ENCODE data around the gene SNX32.

DNA sequence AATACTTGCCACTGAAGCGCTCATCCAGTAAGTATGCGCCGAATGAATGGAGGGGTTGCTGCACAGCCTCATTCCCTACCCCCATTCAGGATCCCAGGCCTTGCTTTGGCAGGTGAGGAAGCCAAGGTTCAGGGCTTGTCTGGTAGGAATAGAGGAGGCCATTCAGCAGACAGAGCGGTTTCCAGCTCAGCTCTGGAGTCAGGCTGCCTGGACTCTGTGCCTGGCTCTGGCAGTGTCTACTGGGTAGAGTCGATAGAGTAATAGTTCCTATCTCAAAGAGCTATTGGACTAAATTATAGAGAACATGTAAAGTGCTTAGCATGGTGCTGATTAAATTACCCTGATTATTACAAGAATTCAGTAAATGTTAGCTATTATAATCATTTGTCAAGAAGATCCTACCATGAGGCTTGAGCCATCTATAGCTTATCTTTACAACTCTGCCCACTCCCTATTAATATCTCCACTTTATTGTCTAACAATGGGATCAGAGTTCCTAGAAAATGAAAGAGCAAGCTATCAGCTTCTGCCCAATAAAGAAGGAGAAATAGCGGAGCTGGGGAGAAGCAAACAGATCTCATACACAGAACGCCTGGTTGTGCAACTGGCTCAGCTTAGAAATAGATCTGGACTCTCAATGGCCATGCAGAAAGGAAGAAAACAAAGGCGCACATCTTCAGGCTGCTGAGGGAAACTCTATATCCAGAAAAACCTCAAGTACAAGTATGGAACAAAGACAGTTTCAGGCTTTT lies 6.6 kb upstream of the SNX32 start:
- TF ChIP-seq, protein P1, sequence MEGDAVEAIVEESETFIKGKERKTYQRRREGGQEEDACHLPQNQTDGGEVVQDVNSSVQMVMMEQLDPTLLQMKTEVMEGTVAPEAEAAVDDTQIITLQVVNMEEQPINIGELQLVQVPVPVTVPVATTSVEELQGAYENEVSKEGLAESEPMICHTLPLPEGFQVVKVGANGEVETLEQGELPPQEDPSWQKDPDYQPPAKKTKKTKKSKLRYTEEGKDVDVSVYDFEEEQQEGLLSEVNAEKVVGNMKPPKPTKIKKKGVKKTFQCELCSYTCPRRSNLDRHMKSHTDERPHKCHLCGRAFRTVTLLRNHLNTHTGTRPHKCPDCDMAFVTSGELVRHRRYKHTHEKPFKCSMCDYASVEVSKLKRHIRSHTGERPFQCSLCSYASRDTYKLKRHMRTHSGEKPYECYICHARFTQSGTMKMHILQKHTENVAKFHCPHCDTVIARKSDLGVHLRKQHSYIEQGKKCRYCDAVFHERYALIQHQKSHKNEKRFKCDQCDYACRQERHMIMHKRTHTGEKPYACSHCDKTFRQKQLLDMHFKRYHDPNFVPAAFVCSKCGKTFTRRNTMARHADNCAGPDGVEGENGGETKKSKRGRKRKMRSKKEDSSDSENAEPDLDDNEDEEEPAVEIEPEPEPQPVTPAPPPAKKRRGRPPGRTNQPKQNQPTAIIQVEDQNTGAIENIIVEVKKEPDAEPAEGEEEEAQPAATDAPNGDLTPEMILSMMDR (IDR thresholded peaks at IDR 0.05) = no peak
- TF ChIP-seq ZFX (IDR thresholded peaks at IDR 0.05; ENCODE audit: borderline replicate concordance) = no peak
